ENCODE results near the gene TTC34. TPM values are rescaled to one million over a fixed set of nuclear protein-coding genes. Genes with fewer than 3 reads are reported as not detected.

Gene TTC34
- polyA plus RNA-seq, 3 donors, result 0.03 to 1.00 TPM; not detected in 1

GRCh38 chr1:2810281-2810680, 8.8 kb upstream of the TTC34 start:
- Mint-ChIP-seq H3K4me1 (no peaks in the 10 kb centered on the region), H3K27ac (no peak overlapping the region), H3K9me3 (peaks cover 0 to 12% (median 4%) of the 10 kb centered on the region in 7 donors), H3K27me3 (ENCODE audit: low read depth in 3 of 3) (peaks cover 0 to 6% (median 3%) of the 10 kb centered on the region in 3 donors), H3K4me3 (no peak overlapping the region), H3K36me3 (no peaks in the 10 kb centered on the region)
- H3K27ac ChIP-seq (ENCODE audit: low read depth in 1 of 2, low read length in 2 of 2), result no peak overlapping the region
- no peaks in the 10 kb centered on the region for H3K27me3 ChIP-seq (ENCODE audit: control insufficient read depth in 2 of 2, insufficient read depth in 2 of 2, low read length in 2 of 2)
- no peak overlapping the region for H3K4me2 ChIP-seq (replicated peaks; ENCODE audit: extremely low read depth, low read length, poor library complexity, severe bottlenecking)
- H3K4me3 ChIP-seq (replicated peaks in 1 of 3; ENCODE audit: low read depth in 2 of 3, low read length in 3 of 3), result no peak overlapping the region
- no peaks in the 10 kb centered on the region for H4K20me1 ChIP-seq (ENCODE audit: insufficient read depth, low read length)
- H3K79me2 ChIP-seq (ENCODE audit: insufficient read depth, low read length), result no peaks in the 10 kb centered on the region
- H2AFZ ChIP-seq (ENCODE audit: insufficient read depth, low read depth, low read length, poor library complexity, severe bottlenecking), result no peak overlapping the region
- H3K9me3 ChIP-seq (replicated peaks in 1 of 2; ENCODE audit: control insufficient read depth in 1 of 2, insufficient read depth in 1 of 2, low read length in 2 of 2), result peaks cover 0 to 13% of the 10 kb centered on the region in 2 donors
- intact Hi-C loops (cut with micrococcal nuclease), result no loop called here
- no peaks in the 10 kb centered on the region for H3K36me3 ChIP-seq (replicated peaks in 1 of 2; ENCODE audit: control insufficient read depth in 1 of 2, insufficient read depth in 2 of 2, low read length in 2 of 2)
- no peak for DNase-seq
- TF ChIP-seq CTCF (IDR thresholded peaks at IDR 0.05), result no peak
- WGBS (ENCODE audit: insufficient coverage), result 85% methylated on average over 13 of the region's 15 CpGs
- no peak overlapping the region for H3K9ac ChIP-seq (ENCODE audit: insufficient read depth, low read length, poor library complexity, severe bottlenecking)
- H3K4me1 ChIP-seq (ENCODE audit: control insufficient read depth in 1 of 2, insufficient read depth in 2 of 2, low read length in 2 of 2), result no peaks in the 10 kb centered on the region

GRCh38 chr1:2809656-2810055, 8.2 kb upstream of the TTC34 start:
- H3K27ac ChIP-seq (ENCODE audit: low read depth in 1 of 2, low read length in 2 of 2), result no peak overlapping the region
- no peaks in the 10 kb centered on the region for H3K27me3 ChIP-seq (ENCODE audit: control insufficient read depth in 2 of 2, insufficient read depth in 2 of 2, low read length in 2 of 2)
- no peak overlapping the region for H2AFZ ChIP-seq (ENCODE audit: insufficient read depth, low read depth, low read length, poor library complexity, severe bottlenecking)
- no peak overlapping the region for H3K4me2 ChIP-seq (replicated peaks; ENCODE audit: extremely low read depth, low read length, poor library complexity, severe bottlenecking)
- no peak for DNase-seq
- 96% methylated on average over 17 of the region's 17 CpGs for WGBS (ENCODE audit: insufficient coverage)
- no peaks in the 10 kb centered on the region for H3K4me1 Mint-ChIP-seq
- peaks cover 0 to 12% (median 4%) of the 10 kb centered on the region in 7 donors for H3K9me3 Mint-ChIP-seq
- no peak overlapping the region for H3K9ac ChIP-seq (ENCODE audit: insufficient read depth, low read length, poor library complexity, severe bottlenecking)
- no peak overlapping the region for H3K27ac Mint-ChIP-seq
- peaks cover 0 to 13% of the 10 kb centered on the region in 2 donors for H3K9me3 ChIP-seq (replicated peaks in 1 of 2; ENCODE audit: control insufficient read depth in 1 of 2, insufficient read depth in 1 of 2, low read length in 2 of 2)
- H3K36me3 ChIP-seq (replicated peaks in 1 of 2; ENCODE audit: control insufficient read depth in 1 of 2, insufficient read depth in 2 of 2, low read length in 2 of 2), result no peaks in the 10 kb centered on the region
- intact Hi-C loops (cut with micrococcal nuclease), result loop anchor here in 1 of 2 donors (10.0 kb wide), 1 partner anchor 395 kb away; the partner anchor contains the start of gene PEX10
- no peak for TF ChIP-seq CTCF (IDR thresholded peaks at IDR 0.05)
- peaks cover 0 to 6% (median 3%) of the 10 kb centered on the region in 3 donors for H3K27me3 Mint-ChIP-seq (ENCODE audit: low read depth in 3 of 3)
- H3K4me1 ChIP-seq (ENCODE audit: control insufficient read depth in 1 of 2, insufficient read depth in 2 of 2, low read length in 2 of 2), result no peaks in the 10 kb centered on the region
- no peak overlapping the region for H3K4me3 ChIP-seq (replicated peaks in 1 of 3; ENCODE audit: low read depth in 2 of 3, low read length in 3 of 3)
- no peak overlapping the region for H3K4me3 Mint-ChIP-seq
- no peaks in the 10 kb centered on the region for H3K36me3 Mint-ChIP-seq
- H3K79me2 ChIP-seq (ENCODE audit: insufficient read depth, low read length), result no peaks in the 10 kb centered on the region
- no peaks in the 10 kb centered on the region for H4K20me1 ChIP-seq (ENCODE audit: insufficient read depth, low read length)
